Hepatocyte (in vitro differentiated cells): ENCODE results near the gene SYT9.

Source experiments
- CTCF ChIP-seq: fragments of 200-600 bp; sonication (generic); IDR thresholded peaks from 2 replicates; pipeline ENCODE4 v1.5.1; 2016; ENCODE audit warnings: antibody characterized with exemption, mild to moderate bottlenecking; ENCODE audit not compliant: poor library complexity
- EZH2phosphoT487 ChIP-seq: fragments of 200-600 bp; sonication (generic); IDR thresholded peaks from one replicate; pipeline ENCODE4 v1.6.1; 2018; ENCODE audit warnings: antibody characterized with exemption, mild to moderate bottlenecking, low read depth, moderate library complexity; ENCODE audit not compliant: unreplicated experiment, severe bottlenecking

- TF ChIP-seq EZH2phosphoT487 (no peak), CTCF (no peak)
Measured at GRCh38 chr11:7351228-7351627, 99.5 kb downstream of the SYT9 start.
